ENCODE measurements around the gene RAMP1. TPM values are rescaled to one million over a fixed set of nuclear protein-coding genes. Genes with fewer than 3 reads are reported as not detected.

The RAMP1 gene
- total and polyA plus RNA-seq, 9 donors, result 1.8 to 62.5 (median 29.4) TPM

DNA sequence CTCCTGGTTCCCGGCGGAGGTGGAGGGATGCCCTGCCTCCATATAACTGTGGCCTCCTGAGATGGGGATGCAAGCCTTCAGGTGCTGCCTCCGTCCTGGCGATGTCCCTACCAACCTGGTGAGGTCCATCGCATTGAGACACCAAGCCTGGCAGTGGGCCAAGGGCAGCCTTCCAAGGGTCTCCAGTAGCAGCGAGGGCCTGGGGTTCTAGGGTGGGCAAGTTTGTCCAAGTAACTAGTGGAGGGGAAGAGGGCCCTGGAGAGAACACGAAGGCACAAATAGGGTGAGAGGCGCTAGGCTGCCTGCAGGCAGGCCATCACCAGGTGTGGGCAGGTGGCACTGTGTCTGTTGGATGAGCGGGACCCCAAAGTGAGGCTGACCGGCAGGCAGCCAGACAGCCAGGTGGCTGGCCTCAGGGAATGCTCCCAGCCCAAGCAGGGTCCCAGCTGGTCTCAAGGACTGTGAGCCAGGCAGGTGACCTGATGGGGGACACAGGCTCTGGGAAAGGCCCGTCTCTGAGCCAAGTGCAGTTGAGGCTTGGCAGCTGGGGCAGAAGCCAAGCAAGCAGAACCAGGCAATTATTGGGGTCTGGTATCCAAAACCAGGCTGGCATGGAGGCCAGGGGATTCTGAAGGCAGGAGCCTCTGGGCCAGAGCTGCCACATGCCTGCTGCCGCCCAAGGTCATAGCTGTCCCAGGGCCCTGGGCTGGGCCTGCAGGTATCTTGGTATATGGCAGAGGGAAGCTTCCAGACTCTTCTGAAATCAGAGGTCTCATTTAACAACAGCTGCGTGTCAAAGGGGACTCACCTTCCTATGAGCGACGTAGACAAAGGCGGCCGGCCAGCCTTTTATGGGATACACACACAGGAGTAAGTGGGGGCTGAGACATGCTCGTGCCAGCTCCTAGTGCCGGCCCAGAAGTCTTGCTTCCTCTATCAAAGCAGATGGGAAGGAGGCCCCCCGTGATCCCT is 23.4 kb downstream of the RAMP1 start:
- H3K27me3 ChIP-seq, result no peaks in the 10 kb centered on the region
- H3K36me3 ChIP-seq, result no peaks in the 10 kb centered on the region
- no peak overlapping the region for H3K4me3 ChIP-seq
- H3K4me1 ChIP-seq (ENCODE audit: insufficient read depth), result peaks cover 18% of the 10 kb centered on the region
- TF ChIP-seq, protein P1, sequence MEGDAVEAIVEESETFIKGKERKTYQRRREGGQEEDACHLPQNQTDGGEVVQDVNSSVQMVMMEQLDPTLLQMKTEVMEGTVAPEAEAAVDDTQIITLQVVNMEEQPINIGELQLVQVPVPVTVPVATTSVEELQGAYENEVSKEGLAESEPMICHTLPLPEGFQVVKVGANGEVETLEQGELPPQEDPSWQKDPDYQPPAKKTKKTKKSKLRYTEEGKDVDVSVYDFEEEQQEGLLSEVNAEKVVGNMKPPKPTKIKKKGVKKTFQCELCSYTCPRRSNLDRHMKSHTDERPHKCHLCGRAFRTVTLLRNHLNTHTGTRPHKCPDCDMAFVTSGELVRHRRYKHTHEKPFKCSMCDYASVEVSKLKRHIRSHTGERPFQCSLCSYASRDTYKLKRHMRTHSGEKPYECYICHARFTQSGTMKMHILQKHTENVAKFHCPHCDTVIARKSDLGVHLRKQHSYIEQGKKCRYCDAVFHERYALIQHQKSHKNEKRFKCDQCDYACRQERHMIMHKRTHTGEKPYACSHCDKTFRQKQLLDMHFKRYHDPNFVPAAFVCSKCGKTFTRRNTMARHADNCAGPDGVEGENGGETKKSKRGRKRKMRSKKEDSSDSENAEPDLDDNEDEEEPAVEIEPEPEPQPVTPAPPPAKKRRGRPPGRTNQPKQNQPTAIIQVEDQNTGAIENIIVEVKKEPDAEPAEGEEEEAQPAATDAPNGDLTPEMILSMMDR (IDR thresholded peaks at IDR 0.05), result no peak
- TF ChIP-seq POLR2A (IDR thresholded peaks at IDR 0.05), result no peak
- TF ChIP-seq EP300 (IDR thresholded peaks at IDR 0.05), result no peak
- intact Hi-C loops (cut with DNase I), result no loop called here
- 84 to 92% (median 88%) methylated on average over 20 of the region's 20 CpGs for WGBS, 3 donors
- peak in 2 of 5 donors; percentile 35 to 52 for DNase-seq
- no peaks in the 10 kb centered on the region for H3K9me3 ChIP-seq
- no peak overlapping the region for H3K27ac ChIP-seq

DNA sequence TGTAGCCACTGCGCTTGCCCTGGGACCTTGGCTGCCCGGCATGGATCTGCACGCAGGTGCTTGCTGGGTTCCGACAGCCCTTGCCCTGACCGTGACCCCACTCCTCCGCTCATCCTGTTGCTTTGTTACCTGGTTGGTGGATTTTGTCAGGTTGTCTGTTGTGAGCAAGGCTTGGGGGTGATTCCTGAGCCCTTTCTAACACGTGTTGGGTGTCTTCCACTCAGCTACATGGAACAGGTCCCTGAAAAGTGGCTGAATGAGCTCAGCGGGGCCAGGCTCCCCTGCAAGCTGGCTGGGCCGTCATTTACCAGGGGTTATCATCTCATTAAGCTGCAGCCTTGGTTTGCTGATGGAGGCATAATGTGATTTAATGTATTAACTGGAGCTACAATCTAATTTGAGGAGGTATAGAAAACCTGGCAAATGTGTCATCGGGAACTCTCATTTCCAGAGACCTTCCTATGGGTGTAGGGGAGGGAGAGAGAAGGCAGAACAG is 24.6 kb downstream of the RAMP1 start:
- Histone ChIP-seq H3K4me1 (ENCODE audit: insufficient read depth) (peaks cover 18% of the 10 kb centered on the region), H3K9me3 (no peaks in the 10 kb centered on the region), H3K27me3 (no peaks in the 10 kb centered on the region), H3K36me3 (no peaks in the 10 kb centered on the region), H3K4me3 (no peak overlapping the region), H3K27ac (peak overlapping the region; percentile 90 to 95)
- intact Hi-C loops (cut with DNase I), result no loop called here
- TF ChIP-seq, protein P1 (IDR thresholded peaks at IDR 0.05), result no peak
- TF ChIP-seq POLR2A (IDR thresholded peaks at IDR 0.05), result no peak
- no peak for TF ChIP-seq EP300 (IDR thresholded peaks at IDR 0.05)
- WGBS, 3 donors, result 86 to 92% (median 87%) methylated on average over 10 of the region's 10 CpGs
- peak in 1 of 5 donors; percentile 35 for DNase-seq

DNA sequence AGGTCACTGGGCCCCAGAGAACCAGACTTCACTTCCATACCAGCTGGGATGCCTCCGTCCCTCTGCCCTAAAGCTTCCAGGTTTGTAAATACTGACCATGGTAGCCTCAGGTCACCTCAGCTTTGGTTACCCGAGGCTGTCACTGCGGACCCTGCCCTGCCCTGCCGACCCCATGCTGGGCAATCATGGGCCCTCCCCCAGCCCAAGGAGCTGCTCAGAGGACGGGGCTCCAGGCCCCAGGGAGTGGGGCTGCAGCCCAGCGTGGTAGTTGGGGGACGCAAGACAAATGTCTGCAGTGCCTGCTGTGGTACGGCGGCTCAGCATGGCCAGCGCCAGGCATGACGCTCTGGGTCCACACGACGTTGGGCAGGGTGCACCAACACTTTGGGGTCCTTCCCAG is 25.3 kb downstream of the RAMP1 start:
- peak overlapping the region; percentile 90 to 95 for H3K27ac ChIP-seq
- no peak overlapping the region for H3K4me3 ChIP-seq
- DNase-seq, result peak in 1 of 5 donors; percentile 54
- H3K9me3 ChIP-seq, result no peaks in the 10 kb centered on the region
- WGBS, 3 donors, result 44 to 58% (median 53%) methylated on average over 13 of the region's 13 CpGs
- intact Hi-C loops (cut with DNase I), result no loop called here
- H3K4me1 ChIP-seq (ENCODE audit: insufficient read depth), result peaks cover 18% of the 10 kb centered on the region
- no peak for TF ChIP-seq EP300 (IDR thresholded peaks at IDR 0.05)
- no peak for TF ChIP-seq POLR2A (IDR thresholded peaks at IDR 0.05)
- TF ChIP-seq, protein P1 (IDR thresholded peaks at IDR 0.05), result no peak
- H3K27me3 ChIP-seq, result no peaks in the 10 kb centered on the region
- no peaks in the 10 kb centered on the region for H3K36me3 ChIP-seq

DNA sequence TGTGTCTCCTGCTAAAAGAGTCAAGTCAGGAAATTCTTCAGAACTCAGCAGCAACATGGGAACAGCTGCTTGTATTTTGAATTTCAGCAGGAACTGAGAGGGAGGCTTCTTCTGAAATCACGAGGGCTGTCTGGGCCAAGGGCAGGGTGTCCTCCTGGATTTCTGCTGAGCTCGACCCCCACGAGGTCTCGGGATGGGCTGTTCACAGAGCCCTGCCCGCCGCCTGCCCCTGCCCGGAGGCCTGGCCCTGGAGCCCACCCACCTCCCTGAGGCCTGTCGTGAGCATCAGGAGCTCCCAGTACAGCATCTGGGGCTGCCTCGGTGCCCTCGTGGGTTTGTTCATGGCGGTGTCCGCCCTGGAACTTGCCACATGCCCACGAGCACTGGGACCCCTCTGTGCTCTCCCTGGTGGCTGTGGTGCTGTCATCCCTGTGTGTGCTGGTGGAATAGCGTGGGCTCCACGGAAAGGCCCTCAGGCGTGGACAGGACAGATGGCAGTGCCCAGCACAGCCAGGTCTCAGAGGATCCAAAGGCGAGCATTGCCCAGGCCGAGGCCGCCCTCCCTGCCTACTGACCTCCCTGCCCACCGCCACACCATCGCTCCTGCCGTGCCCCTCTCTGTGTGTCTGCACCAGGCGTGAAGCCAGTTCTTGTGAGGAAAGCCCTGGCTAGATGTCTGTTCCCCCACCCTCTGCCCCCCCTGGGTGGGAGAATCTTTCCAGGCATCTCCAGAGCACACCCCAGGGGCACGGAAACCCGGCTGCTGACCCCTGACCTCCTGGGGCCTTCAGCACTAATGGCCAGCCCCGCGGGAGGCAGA is 25.9 kb downstream of the RAMP1 start:
- 42 to 53% (median 50%) methylated on average over 19 to 27 of the region's 27 CpGs for WGBS, 3 donors
- intact Hi-C loops (cut with DNase I), result no loop called here
- no peak for TF ChIP-seq POLR2A (IDR thresholded peaks at IDR 0.05)
- TF ChIP-seq EP300 (IDR thresholded peaks at IDR 0.05), result no peak
- TF ChIP-seq, protein P1 (IDR thresholded peaks at IDR 0.05), result no peak
- Histone ChIP-seq H3K36me3 (no peaks in the 10 kb centered on the region), H3K9me3 (no peaks in the 10 kb centered on the region), H3K4me1 (ENCODE audit: insufficient read depth) (peaks cover 18% of the 10 kb centered on the region), H3K27ac (peak overlapping the region; percentile 90 to 95), H3K4me3 (no peak overlapping the region), H3K27me3 (no peaks in the 10 kb centered on the region)
- DNase-seq, result peak; percentile 58 to 74 (median 61)
